GM20431 (cell line): ENCODE data around the gene C11orf68.
"Not testable (repeated sequence)": the region's sequence is repeated elsewhere in the genome, so short reads cannot be mapped to it uniquely, and the experiment has no call there.

ENCODE experiments used
- in situ Hi-C: fragments of 300-500 bp; cut with MseI, MboI; formaldehyde crosslinking; loops from one replicate; pipeline ENCODE4 v1.15.0; 2020; ENCODE audit warnings: low sequenced_read_pairs; ENCODE audit not compliant: unreplicated experiment

Gene C11orf68

DNA sequence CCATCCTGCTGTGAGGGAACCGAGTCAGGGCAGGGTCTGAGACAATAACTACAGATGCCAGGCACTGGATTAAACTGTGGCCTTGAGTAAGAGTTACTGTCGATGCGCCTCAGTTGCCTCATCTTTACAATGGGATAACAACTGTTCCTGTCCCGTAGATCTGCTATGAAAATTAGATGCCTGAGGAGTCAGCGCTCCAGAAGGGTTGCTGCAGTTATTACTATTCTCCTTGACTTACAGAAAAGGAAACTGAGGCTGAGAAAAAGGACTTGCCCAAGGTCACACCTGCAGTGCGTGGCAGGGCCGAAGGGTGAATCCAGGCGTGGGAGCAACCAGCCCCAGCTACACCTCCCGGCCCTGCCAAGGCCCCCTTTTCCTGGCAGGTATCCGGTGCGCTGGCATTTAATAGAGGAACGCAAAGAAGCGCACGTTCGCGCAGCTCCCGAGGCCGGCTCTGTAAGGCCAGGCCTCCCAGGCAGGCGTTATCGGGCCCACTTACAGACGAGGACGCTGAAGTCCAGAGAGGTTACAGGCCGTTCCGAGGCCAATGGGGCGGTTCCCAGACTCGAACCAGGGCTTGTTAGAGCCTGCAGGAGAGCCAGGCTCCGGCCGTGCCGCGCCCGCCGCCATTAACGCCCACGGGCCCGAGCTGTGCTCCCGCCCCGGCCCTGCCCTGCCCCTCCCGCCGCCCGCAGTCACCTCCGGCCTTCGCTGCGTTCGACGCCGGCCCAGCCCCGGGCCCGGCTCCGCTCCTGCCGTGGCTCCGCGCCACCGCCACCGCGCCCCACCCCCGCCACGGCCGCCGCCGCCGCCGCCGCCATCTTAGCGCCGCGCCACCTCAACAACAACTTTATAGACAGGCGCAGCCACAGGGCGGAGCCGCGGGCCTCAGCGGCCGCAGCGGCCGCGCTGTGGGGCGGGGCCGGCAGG lies at the start of gene C11orf68:
Gene C11orf68, minus strand, starts transcription at position 852 of the 930 bp plus-strand sequence. Its CDS starts 31 bp downstream, at position 821.
- in situ Hi-C loops: no loop called here

DNA sequence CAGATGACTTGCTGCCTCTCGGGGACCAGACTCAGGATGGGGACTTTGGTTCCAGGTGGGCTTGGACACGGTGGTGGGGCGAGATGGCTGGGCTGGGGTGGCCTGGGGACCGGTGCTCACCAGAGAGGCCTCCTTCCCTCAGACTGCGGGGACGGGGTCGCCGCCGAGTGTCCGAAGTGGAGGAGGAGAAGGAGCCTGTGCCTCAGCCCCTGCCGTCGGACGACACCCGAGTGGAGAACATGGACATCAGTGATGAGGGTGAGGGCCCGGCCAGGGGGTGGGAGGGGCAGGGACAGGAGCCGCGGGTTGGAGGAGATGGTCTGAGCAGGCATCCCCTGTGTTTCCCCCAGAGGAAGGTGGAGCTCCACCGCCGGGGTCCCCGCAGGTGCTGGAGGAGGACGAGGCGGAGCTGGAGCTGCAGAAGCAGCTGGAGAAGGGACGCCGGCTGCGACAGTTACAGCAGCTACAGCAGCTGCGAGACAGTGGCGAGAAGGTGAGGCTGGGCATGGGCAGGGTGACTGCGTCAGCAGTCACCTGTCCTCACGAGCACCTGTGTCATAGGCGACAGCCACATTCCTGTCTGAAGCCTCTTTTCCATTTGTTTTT lies 48.6 kb upstream of the C11orf68 start:
- in situ Hi-C loops: no loop called here

DNA sequence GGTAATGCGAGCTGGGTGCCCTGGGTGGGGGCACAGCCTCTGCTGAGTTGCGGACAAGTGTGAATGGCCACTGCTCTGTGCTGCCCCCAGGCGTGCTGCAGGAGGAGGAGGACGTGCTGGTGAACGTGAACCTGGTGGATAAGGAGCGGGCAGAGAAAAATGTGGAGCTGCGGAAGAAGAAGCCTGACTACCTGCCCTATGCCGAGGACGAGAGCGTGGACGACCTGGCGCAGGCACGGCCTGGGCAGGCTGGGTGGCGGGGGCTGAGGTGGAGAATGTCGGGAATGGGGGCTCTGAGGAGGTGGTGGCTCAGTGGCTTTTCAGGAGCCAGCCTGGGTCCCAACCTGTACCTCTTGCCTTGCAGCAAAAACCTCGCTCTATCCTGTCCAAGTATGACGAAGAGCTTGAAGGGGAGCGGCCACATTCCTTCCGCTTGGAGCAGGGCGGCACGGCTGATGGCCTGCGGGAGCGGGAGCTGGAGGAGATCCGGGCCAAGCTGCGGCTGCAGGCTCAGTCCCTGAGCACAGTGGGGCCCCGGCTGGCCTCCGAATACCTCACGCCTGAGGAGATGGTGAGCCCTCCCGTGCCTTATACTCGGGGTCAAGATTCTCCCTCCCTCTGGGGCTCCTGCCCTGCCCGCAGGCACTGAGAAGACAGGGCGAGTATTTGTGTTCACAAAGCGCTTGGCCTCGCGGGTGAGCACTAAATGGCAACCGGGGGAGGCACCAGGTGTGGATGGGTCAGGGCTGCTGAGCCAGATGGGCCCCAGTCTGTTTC lies 47.3 kb upstream of the C11orf68 start:
- in situ Hi-C loops: no loop called here

DNA sequence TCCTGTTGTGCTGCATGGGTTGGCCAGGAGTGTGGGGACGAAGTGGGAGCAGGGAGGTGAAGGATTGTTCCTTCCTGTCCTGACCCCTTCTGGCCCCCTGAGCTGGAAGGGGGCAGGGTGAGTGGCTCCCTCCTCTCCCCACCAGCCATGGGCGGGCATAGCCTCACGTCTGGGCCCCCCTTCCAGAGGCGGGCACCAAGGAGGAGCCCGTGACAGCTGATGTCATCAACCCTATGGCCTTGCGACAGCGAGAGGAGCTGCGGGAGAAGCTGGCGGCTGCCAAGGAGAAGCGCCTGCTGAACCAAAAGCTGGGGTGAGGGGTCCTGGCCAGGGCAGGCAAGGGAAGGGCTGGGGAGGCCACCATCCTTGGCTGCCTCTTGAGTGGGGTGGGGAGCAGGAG lies 46.0 kb upstream of the C11orf68 start:
- in situ Hi-C loops: no loop called here

DNA sequence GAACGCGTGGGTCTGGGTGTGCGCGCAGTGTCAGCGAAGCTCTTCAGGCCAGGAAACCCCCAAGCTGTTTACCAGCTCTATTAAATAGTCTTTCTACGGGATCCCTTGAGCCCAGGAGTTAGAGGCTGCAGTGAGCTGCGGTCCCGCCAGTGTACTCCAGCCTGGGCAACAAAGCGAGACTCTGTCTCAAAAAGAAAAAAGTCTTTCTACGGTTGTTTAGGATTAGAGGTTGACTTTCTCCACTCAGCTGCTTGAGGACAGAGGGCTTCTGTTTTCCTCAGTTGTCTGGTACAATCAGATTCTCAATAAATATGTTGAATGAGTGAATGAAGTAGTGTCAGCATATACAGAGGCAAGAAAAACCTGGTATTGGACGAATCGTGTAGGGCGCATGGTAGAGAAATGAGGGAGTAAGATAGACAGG lies 43.3 kb upstream of the C11orf68 start:
- in situ Hi-C loops: no loop called here

DNA sequence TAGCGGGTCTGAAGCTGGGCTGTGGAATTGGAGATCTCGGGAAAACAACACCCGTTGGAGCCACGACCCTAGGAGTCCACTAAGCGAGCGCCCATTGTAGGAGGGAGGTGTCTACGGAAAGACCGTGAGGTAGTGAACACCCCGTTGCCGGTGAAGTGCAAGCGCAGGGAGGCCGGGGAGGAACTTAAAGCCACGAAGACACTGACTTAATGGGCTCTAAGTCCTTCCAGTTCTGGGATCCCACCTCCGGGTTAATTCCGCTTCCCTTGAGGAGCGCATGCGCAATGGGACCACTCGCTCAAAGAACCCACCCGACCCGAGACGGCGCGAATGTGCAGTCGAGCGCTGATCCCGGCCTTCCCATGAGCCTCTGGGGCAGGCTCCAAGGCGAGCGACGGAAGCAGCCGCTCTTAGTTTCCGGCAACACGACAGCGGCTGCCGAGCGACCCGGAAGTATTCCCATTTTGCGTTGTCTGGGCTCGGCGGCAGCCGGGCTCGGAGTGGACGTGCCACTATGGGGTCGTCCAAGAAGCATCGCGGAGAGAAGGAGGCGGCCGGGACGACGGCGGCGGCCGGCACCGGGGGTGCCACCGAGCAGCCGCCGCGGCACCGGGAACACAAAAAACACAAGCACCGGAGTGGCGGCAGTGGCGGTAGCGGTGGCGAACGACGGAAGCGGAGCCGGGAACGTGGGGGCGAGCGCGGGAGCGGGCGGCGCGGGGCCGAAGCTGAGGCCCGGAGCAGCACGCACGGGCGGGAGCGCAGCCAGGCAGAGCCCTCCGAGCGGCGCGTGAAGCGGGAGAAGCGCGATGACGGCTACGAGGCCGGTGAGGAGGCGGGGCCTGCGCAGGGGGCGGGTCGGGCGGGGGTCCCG lies 42.6 kb upstream of the C11orf68 start, which contains the start of gene SART1:
Gene SART1, plus strand, starts transcription at position 468 of the 874 bp plus-strand sequence. Its CDS starts 47 bp downstream, at position 515.
- in situ Hi-C loops: no loop called here

DNA sequence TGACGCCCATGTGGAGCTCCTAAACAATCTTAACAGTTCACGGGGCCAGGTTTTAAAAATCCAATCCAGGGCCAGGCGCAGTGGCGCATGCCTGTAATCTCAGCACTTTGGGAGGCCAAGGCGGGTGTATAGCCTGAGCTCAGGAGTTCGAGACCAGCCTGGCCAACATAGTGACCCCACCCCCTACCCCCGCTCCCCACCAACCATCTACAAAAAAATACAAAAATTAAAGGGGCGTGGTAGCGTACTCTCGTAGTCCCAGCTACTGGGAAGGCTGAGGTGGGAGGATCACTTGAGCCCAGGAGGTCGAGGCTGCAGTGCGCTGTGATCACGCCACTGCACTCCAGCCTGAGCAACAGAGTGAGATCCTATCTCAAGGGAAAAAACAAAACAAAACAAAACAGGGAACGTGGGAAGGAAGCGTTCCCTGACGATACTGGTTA lies 42.0 kb upstream of the C11orf68 start:
- in situ Hi-C loops: no loop called here

DNA sequence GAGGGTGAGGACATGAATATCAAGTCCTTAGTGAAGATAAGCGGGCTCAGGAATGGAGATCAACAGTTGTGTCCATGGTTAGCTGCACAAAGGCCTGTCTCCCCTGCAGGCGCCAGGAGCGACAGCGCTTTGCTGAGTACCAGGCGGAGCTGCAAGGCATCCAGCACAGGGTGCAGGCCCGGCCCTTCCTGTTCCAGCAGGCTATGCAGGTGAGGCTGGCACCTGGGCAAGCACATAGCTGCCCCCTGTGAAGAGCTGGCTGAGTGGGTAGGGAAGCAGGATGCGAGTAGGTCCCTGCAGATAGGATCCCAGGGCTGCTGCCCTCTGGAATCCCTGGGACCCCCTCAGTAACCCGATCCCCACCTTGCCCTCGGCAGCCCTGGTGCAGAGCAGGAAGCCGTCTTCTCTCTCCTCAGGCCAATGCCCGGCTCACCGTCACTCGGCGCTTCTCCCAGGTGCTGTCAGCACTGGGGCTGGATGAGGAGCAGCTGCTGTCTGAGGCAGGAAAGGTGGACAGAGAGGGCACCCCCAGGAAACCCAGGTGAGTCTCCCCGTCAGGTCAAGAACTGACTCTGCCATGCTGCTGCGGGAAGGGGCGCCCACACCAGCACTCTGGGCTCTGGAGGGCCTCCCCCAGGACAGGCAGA lies 40.0 kb upstream of the C11orf68 start:
- in situ Hi-C loops: no loop called here

DNA sequence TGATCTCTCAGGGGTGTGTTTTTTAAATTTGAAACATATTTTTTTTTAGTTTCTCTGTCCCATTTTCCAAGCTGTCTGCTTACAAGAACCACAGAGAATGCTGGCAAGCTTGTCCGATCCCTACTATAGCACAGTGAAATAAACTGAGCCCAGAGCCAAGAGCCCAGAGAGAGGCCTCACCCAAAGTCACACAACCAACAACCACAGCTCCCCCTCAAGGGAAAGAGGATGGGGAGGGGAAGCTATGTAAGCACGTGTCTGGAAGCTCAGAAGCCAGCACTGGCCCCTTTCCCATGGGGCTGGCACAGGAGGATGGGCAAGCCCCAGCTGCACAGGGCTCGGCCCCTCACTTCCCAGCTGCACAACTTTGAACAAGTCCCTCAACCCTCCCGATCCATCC lies 39.4 kb upstream of the C11orf68 start:
- in situ Hi-C loops: no loop called here

DNA sequence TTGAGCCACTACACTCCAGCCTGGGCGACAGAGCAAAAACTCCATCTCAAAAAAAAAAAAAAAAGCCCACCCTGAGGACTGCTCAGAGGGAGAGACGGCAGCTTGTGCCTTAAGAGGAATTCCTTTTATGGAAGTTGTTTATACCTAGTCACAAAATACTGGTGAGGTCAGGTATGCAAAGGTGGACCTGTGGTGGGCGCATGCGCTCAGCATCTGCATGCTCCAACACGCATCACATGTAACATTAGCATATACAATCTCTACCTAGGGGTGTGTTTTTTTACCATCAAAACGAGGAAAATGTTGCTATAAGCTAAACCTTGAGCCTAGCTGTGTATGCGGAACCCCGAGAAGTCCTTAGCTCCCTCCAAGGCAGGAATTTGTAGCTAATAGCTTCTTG lies 35.9 kb upstream of the C11orf68 start:
- in situ Hi-C loops: no loop called here

DNA sequence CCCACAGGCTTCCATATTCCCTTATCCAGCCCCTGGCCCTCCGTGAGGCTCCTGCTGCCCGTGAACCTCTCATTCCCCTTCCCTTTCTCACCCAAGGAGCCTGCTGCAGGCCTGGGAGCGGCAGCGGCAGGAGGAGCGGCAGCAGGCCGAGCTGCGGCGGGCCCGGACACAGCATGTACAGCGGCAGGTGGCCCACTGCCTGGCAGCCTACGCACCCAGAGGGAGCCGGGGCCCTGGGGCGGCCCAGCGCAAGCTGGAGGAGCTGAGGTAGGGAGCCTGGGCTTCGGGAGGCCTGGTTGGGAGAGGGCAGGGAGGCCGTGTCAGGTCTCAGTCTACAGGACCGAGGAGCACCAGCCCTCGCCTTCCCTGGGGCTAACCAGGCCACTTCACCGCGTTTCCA lies 34.6 kb upstream of the C11orf68 start:
- in situ Hi-C loops: no loop called here

DNA sequence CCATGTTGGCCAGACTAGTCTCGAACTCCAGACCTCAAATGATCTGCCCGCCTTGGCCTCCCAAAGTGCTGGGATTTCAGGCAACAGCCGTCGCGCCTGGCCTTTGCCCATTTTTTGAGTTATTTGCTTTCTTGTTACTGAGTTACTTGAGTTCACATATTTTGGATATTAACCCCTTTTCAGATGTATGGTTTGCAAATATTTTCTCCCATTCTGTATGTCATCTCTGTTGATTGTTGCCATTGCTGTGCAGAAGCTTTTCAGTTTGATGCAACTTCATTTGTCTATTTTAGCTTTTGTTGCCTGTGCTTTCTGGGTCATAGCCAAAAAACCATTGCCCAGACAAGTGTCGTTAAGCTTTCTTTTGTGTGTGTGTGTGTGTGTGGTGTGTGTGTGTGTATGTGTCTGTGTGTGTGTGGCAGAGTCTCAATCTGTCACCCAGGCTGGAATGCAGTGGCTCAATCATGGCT lies 33.2 kb upstream of the C11orf68 start:
- in situ Hi-C loops: no loop called here

DNA sequence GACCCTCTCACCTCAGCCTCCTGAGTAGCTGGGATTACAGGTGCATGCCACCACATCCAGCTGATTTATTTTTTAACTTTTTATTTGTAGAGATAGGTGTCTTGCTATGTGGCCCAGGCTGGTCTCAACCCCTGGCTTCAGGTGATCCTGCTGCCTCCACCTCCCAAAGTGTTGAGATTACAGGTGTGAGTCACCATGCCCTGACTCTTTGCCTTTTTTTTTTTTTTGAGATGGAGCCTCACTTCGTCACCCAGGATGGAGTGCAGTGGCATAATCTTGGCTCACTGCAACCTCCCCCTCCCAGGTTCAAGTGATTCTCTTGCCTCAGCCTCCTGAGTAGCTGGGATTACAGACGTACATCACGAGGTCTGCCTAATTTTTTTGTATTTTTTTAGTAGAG lies 32.8 kb upstream of the C11orf68 start:
- in situ Hi-C loops: not testable (repeated sequence)

DNA sequence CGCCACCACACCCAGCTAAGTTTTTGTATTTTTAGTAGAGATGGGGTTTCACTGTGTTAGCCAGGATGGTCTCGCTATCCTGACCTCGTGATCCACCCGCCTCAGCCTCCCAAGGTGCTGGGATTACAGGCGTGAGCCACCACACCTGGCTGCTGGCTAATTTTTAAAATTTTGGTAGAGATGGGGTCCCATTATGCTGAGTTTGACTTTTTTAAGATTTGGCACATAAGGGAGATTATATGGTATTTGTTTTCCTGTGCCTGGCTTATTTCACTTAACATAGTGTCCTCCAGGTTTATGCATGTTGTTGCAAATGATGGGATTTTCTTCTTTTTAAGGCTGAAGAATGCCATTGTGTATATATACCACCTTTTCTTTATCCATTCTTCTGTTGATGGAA lies 31.8 kb upstream of the C11orf68 start:
- in situ Hi-C loops: not testable (repeated sequence)

DNA sequence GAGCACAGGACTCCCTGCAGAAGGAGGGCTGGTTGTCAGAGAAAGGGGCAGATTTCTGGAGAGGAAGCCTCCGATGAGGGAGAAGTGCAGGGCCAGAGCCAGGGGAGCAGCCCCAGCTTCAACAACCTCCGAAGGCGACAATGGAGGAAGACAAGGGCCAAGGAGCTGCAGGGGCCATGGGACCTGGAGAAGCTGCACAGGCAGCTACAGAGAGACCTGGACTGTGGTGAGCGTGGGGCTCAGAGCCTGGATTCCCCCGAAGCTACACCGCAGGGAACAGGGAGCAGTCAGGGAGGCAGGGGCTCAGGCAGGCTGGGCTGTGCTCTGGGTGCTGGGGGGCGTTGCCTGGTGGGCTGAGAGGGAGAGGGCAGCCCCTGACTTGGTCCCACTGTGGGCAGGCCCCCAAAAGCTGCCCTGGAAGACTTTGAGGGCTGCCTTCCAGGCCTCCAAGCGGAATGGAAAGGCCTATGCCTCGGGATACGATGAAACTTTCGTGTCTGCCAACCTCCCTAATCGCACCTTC lies 28.8 kb upstream of the C11orf68 start:
- in situ Hi-C loops: no loop called here

DNA sequence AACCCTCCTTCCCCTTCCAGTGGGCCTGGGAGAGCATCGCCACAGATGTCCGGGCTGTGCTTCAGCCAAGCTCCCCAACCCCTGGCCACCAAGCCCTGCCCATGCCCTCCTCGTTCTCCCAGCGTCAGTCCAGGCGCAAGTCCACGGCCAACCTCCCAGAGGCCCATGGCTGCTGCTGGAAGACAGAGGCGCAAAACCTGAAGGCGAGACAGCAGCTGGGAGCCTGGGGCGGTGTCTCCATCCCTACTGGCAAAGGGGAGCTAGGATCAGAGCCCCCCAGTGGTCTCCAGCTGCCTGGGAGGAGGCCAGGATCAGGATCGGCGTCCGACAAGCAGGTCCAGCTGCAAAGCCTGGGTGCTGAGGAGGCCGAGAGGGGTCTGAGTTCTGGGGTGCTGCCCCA lies 28.3 kb upstream of the C11orf68 start:
- in situ Hi-C loops: no loop called here

DNA sequence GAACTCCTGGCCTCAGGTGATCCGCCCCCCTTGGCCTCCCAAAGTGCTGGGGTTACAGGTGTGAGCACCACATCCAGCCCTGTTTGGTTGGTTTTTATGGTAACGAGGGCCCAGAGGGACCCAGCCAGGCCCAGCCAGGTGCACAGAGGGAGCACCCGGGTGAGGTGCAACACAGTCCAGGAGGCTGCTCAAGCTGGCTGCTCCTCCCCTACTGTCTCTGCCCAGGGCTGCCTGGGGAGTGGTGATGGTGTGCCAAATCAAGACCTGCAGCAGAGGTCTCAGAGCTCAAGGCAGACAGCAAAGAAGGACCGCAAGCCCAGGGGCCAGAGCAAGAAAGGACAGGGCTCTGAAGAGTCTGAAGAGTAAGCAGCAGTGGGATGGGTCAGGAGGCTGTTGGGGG lies 27.8 kb upstream of the C11orf68 start:
- in situ Hi-C loops: no loop called here

DNA sequence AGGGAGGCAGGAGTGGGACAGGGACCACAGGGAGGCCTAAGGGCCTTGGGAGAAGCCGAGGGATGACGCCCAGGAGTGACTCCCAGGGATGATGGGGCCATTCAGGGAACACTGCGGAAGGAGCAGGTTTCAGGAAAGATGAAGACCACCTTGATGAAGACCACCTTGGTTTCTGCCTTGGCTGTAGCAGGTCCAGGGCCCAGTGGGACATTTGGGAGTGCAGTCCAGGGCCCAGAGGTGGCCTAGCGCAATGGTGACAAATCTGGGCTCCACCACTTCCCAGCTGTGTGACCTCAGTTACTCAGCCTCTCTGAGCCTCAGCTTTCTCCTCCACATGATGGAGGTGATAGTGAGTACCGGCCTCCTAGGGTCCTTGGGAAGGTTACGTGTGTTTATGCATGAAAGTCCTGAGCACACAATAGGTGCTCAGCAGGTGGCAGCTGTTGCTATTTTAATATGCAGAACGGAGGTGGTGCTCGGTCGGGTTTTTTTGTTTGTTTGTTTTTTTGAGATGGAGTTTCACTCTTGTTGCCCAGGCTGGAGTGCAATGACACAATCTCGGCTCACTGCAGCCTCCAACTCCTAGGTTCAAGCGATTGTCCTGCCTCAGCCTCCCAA lies 27.2 kb upstream of the C11orf68 start:
- in situ Hi-C loops: no loop called here
